Measurements from ENCODE around the gene PCDHGB2.
"Not testable (repeated sequence)": the region's sequence is repeated elsewhere in the genome, so short reads cannot be mapped to it uniquely, and the experiment has no call there.

The PCDHGB2 gene

GRCh38 chr5:141407790-141408505 is 48.2 kb downstream of the PCDHGB2 start, which contains the start of gene PCDHGB6:
Gene PCDHGB6 (plus strand): TSS chr5:141408021. CDS start chr5:141408203, 182 bp downstream.
- not testable (repeated sequence) for H3K4me1 ChIP-seq (ENCODE audit: insufficient read depth, low read length); H3K36me3 ChIP-seq (ENCODE audit: insufficient read depth, low read length); H3K27me3 ChIP-seq (ENCODE audit: insufficient read depth, low read length); H3K27ac ChIP-seq (ENCODE audit: low read depth, low read length)
- WGBS: 66% methylated on average over 49 of the region's 51 CpGs
- Histone ChIP-seq H3K4me3 (ENCODE audit: low read length) (peak within 1 kb of the TSS; percentile 69), H3K9ac (ENCODE audit: low read depth, low read length) (peak within 1 kb of the TSS; percentile 71), H3K9me3 (ENCODE audit: insufficient read depth, low read depth, low read length) (peaks cover 10% of the 10 kb centered on the region; the same call in 1 of the 2 replicates)

- Histone ChIP-seq H3K9ac (ENCODE audit: low read depth, low read length) (no peak overlapping the region), H3K4me1 (ENCODE audit: insufficient read depth, low read length) (no peaks in the 10 kb centered on the region), H3K36me3 (ENCODE audit: insufficient read depth, low read length) (peaks cover 3% of the 10 kb centered on the region; the same call in 1 of the 2 replicates), H3K4me3 (ENCODE audit: low read length) (no peak overlapping the region), H3K27me3 (ENCODE audit: insufficient read depth, low read length) (peaks cover 10% of the 10 kb centered on the region), H3K27ac (ENCODE audit: low read depth, low read length) (no peak overlapping the region), H3K9me3 (ENCODE audit: insufficient read depth, low read depth, low read length) (peaks cover 16% of the 10 kb centered on the region; the same call in 1 of the 2 replicates)
- WGBS: 97% methylated on average over 64 of the region's 64 CpGs
Observed at GRCh38 chr5:141409598-141410306, 50.0 kb downstream of the PCDHGB2 start.

GRCh38 chr5:141411575-141411974 is 51.8 kb downstream of the PCDHGB2 start:
- H3K27ac ChIP-seq (ENCODE audit: low read depth, low read length): no peak overlapping the region
- no peaks in the 10 kb centered on the region for H3K4me1 ChIP-seq (ENCODE audit: insufficient read depth, low read length)
- peaks cover 21% of the 10 kb centered on the region; the same call in 1 of the 2 replicates for H3K9me3 ChIP-seq (ENCODE audit: insufficient read depth, low read depth, low read length)
- peaks cover 3% of the 10 kb centered on the region; the same call in 1 of the 2 replicates for H3K36me3 ChIP-seq (ENCODE audit: insufficient read depth, low read length)
- H3K27me3 ChIP-seq (ENCODE audit: insufficient read depth, low read length): peaks cover 10% of the 10 kb centered on the region
- H3K4me3 ChIP-seq (ENCODE audit: low read length): no peak overlapping the region
- 97% methylated on average over 3 of the region's 3 CpGs for WGBS
- no peak overlapping the region for H3K9ac ChIP-seq (ENCODE audit: low read depth, low read length)
